CD1c-positive myeloid dendritic cell (primary cell): ENCODE data around the gene SFT2D1.

Experiments used
- DNase-seq: peaks from one replicate; pipeline ENCODE4 v3.0.0-alpha.2; 2016; ENCODE audit errors: extremely low spot score

SFT2D1 gene

DNA sequence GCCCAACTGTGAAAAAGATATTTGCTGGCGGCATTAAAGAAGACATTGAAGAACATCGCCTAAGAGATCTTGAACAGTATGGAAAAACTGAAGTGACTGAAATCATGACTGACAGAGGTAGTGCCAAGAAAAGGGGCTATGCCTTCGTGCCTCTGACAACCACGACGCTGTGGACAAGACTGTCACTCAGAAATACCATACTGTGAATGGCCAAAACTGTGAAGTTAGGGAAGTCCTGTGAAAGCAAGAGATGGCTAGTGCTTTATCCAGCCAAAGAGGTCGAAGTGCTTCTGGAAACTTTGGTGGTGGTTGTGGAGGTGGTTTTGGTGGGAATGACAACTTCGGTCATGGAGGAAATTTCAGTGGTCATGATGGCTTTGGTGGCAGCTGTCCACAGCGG, 7.5 kb downstream of the SFT2D1 start:
- DNase-seq = no peak

DNA sequence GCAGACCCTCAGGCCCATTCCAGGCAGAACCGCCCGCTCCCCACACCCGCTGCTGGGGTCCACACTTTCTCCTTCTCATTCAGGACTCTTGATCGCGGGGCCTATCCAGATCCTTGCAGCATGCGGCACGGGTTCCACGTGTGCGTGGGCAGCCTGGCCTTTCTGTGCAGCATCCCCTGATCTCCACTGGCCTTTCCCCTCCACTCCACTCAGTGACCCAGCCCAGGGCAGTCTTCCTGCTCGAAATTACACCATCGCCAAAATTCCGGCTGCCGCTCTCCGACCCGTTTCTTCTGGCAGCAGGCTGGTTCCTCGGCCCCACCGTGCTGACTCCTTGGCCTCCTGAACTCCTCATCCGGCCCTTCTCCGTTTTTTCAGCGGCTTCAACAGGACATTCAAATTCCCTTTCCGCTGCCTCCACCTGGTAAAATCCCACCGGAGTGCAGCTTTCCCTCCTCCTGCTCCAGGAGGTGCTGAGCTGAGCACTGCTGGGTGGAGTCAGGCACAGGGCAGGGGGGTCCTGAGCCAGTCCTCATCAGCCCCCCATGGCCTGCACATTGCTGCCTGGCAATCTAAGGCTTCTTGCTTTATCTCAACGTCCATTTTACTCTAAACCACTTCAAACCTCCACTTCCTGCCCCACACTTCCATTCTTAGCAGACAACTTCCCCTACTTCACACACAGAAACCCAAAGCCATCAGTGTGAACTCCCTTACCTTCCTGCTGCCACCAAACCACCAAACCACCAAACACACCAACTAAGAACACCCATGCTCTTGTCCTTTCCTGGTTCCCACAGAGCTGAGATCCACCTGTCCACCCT, 9.0 kb downstream of the SFT2D1 start:
- peak; percentile 11 for DNase-seq

DNA sequence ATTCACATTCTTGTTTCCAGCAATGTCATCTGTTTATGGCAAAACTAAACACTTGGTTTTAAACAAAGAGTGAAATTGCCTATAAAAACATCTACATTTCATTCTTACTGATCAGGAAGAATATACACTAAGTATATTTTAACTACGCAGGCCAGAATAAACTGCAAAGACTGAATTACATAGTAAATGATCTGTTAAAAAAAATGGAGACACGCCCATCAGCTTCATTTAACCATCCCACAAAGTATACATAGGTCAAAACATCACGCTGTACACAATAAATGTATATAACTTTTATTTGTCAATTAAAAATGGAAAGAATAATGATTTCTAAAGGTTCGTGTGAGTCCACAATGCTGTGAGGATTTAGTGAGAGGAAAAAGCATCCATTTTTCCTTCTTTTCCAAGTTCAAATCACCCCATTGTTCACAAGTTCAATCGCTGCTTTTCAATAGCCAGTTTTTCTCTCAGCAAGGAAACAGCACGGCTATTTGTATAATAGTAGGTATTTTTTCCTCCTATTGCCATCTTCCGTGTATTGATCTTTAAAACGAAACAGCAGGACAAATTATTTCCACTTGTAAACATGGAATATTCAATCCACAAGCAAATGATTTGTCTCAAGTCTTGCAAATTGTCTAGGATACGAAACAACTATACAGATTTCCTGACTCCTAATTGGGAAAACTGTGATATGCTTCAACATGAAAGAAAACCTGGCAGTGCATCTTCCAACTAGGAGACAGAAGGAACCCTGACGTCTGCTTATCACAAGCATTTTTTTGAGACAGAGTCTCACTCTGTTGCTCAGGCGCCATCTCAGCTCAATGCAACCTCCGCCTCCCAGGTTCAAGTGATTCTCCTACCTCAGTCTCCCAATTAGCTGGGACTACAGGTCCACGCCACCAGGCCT, 10.6 kb downstream of the SFT2D1 start:
- no peak for DNase-seq

DNA sequence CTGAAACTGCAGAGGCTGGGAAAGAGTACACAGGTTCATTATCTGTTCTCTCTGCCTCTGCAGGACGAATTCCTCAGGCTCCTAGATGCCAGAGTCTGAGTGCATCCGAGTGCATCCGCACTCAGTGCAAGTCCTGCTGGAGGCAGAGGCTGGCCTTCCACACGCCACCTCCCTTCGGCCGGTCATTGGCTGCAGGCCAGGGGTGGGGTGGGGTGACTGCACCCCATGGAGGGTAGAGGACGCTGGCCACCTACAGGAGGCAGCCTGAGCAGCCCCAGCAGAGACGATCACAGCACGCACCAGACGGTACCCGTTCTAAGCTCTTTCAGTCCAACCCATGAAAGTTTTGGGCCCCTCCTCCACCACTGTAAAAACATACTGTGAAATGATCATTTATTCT, 11.7 kb downstream of the SFT2D1 start:
- DNase-seq = no peak

DNA sequence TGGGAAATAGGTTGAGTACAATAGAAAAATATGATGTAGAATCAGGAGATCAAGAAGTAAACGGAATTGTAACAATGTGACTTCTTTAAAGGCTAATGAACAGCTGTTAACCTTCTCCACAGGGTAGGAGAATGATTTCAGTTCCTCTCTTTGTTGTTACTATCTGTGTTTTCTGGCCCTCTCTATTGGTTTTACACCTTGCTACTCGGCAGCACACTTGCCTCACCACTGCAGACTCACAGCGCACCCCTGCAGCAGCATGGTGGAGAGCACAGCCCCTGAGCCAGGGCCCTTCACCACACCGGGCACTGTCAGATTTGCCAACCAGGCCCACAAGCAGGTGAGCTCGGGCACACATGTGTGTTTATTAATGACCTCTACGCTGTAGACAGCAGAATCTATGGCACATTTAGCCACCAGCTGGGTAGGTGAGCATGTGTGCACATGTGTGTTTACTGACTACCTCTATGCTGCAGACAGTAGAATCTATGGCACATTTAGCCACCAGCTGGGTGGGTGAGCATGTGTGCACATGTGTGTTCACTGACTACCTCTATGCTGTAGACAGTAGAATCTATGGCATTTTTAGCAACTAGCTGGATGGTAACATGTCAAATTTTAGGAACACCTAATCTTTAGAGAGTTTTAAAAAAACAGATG, 16.8 kb downstream of the SFT2D1 start:
- no peak for DNase-seq

GRCh38 chr6:166323395-166323794, 18.9 kb downstream of the SFT2D1 start:
- DNase-seq = no peak

DNA sequence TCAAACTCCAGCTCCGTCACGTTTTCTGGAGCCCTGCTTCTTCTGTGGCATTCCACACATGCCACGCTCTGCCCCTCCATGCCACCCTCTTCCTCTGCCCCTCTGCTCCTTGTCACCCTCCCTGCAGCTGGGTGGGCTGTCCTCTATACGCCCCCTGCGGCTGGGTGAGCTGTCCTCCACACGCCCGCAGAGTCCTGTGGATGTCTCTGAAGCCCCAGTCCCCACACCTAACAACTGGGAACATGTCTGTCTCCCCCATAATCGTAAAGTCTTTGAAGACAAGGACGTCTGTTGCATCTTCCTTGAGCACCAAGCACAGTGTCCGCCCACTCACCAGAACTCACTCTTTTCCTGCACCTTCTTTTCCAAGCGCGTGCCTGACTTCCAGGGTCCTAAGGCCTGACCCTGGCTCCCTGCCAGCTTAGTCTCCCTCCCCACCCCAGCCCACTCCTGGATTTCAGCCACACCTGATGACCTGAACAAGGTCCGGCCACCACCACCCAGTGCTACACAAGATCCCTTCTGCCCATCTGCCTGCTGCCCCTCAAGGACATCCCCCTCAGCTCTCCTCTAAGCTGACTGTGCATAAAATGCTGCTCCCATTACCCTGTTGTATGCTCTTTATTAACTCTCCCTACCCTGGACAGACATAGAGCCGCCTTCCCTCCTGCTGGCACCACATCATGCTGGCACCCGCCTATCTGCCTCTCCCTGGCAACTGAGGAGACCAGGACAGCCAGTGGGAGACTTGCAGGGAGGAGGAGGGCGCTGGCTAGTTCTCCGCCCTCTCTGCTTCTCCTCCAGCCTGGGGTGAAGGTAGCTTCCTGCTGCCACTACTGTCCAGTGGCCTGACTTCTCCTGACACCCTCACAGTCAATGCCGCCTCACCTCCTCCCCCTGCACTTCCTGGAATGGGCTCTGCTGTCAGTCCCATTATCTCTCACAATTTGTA, 23.4 kb downstream of the SFT2D1 start:
- no peak for DNase-seq

GRCh38 chr6:166318227-166318626, 24.1 kb downstream of the SFT2D1 start:
- no peak for DNase-seq

GRCh38 chr6:166317261-166318212, 24.8 kb downstream of the SFT2D1 start:
- no peak for DNase-seq

- DNase-seq = no peak
These were observed 26.9 kb downstream of the SFT2D1 start for GRCh38 chr6:166315436-166315835.

GRCh38 chr6:166314454-166314853, 27.9 kb downstream of the SFT2D1 start:
- DNase-seq = no peak

GRCh38 chr6:166313255-166314070, 28.9 kb downstream of the SFT2D1 start:
- DNase-seq = peak; percentile 41

DNA sequence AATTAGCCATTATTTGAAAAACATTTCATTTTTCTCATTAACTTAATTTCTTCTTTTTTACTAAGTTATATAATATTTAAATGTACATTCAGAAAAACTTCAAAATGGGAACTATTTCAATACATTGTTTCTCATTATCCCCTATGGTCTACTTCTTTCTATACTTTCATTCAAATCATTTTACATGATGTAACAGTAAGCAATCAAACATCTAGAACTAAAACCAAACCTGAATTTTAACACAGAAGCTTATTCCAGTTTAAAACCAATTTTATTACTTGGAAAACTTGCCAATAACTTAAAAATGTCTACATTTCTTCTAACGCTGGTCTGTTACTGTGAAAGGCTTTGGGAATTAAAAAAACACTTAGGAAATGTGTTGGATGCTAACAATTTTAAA, 29.5 kb downstream of the SFT2D1 start:
- DNase-seq = no peak

DNA sequence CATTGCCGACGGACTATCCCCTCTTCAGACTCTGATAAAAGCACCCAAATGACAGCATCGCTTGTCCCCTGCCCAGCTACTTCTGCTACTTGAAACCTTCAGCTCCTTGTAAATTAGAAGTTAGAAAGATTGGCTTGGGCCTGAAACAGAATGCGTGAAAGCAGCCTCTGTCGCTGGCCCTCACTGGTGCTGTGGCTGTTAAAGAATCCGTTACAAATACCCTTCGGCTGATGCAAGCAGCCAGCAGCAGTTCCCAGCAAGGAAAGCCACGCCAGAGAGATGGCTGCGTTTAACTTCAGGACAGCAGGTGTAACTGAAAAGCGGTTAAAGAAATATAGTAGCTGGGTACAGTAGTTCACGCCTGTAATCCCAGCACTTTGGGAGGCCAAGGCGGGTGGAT, 31.7 kb downstream of the SFT2D1 start:
- DNase-seq = no peak

DNA sequence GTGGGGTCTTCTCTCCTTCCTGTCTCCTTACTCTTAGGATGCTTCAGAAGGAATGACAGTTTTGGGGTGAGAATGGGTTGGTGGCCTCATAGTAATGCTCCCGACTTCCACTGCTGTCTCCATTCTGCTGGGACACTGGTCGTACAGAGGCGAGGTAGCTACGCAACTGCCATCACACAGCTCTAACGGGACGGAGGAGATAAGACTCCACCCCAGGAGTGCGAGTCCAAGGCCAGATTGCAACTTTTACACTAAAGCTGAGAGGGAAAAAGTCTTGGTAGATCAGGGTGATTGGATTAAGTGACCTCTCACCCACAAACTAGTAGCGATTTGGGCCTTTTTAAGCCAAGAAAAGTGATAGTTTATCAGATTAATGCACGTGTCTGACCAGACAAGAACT, 32.4 kb downstream of the SFT2D1 start:
- DNase-seq = no peak

- no peak for DNase-seq
These were observed 33.4 kb downstream of the SFT2D1 start for GRCh38 chr6:166308769-166309589.

DNA sequence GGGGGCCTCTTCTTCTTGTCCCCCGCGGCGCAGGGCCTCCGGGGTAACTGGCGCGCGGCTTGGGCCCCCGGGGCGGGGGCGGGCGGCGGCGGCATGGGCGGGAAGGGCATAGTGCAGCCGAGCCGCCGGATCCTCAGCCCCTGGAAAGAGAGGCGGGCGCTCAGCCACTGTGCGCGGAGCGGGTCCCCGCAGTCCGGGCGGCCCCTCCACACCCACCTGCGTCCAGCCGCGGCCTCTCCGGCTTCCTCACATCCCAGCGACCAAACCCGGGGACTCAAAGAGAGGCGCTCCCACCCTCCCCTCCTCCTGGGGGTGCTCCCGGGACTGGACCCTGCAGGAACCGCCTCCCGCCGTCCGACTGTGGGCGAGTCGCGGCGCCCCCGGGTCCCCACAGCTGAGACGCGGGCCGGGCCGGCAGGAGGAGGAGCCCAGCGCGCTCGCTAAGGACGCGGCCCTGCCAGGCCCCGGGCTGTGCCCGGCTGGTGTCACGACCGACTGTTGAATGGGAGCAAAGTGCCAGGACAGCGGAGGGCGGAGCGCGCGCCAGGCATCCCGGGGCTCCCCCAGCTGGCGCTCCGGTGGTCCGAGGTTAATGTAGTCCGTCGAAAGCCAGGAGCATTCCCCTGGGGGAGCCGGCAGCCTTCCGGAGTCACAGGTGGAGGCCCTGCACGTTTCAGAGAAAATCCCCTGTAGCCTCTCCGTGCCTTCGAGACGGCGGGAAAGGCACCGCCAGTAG, 34.1 kb downstream of the SFT2D1 start, which contains the start of gene PRR18:
Gene PRR18 (minus strand): TSS at position 360 of the 736 bp plus-strand sequence. CDS start 250 bp downstream, at position 110.
- no peak for DNase-seq
